HUES64 (cell line): ENCODE data around the gene ADAMTS9.

Experiments used
- H3K27ac ChIP-seq: 2 replicates; pipeline ENCODE4 v1.7.0; 2013; ENCODE audit warnings: low read depth, low read length, inconsistent platforms
- H3K27me3 ChIP-seq: 2 replicates; pipeline ENCODE4 v1.6.1; 2013; ENCODE audit warnings: mild to moderate bottlenecking, low read length; ENCODE audit not compliant: insufficient read depth
- H3K36me3 ChIP-seq: 2 replicates; pipeline ENCODE4 v1.6.1; 2013; ENCODE audit warnings: mild to moderate bottlenecking, low read length; ENCODE audit not compliant: insufficient read depth
- H3K4me1 ChIP-seq: 2 replicates; pipeline ENCODE4 v1.6.1; 2013; ENCODE audit warnings: mild to moderate bottlenecking, low read length, moderate library complexity; ENCODE audit not compliant: insufficient read depth
- H3K4me3 ChIP-seq: 2 replicates; pipeline ENCODE4 v1.5.1; 2013; ENCODE audit warnings: mild to moderate bottlenecking, low read length, moderate library complexity
- H3K9ac ChIP-seq: 2 replicates; pipeline ENCODE4 v1.6.1; 2013; ENCODE audit warnings: mild to moderate bottlenecking, low read depth, low read length
- H3K9me3 ChIP-seq: 2 replicates; pipeline ENCODE4 v1.6.1; 2013; ENCODE audit warnings: low read depth, low read length; ENCODE audit not compliant: insufficient read depth
- WGBS: fragments of 150-250, 120-280 bp; methylation state at CpG from one replicate; pipeline ENCODE4 v1.1.7; 2013; ENCODE audit warnings: missing lambda C conversion rate; 5-methylcytosine and 5-hydroxymethylcytosine counted together

ADAMTS9 gene

GRCh38 chr3:64575211-64575844 lies 112.5 kb downstream of the ADAMTS9 start:
- no peak overlapping the region for H3K27ac ChIP-seq

GRCh38 chr3:64574194-64574593 lies 113.6 kb downstream of the ADAMTS9 start:
- WGBS = 93% methylated on average over 2 of the region's 2 CpGs
- Histone ChIP-seq H3K4me3 (no peak overlapping the region), H3K27me3 (no peaks in the 10 kb centered on the region)

More at GRCh38 chr3:64575211-64575844, 112.5 kb downstream of the ADAMTS9 start:
- Histone ChIP-seq H3K4me1 (peaks cover 8% of the 10 kb centered on the region; the same call in 1 of the 2 replicates), H3K9me3 (no peaks in the 10 kb centered on the region), H3K9ac (no peak overlapping the region), H3K4me3 (no peak overlapping the region), H3K36me3 (no peaks in the 10 kb centered on the region), H3K27me3 (no peaks in the 10 kb centered on the region)
- no CpG with 5 or more reads among the region's 2 CpGs for WGBS

GRCh38 chr3:64571982-64572381 lies 115.8 kb downstream of the ADAMTS9 start:
- no peak overlapping the region for H3K9ac ChIP-seq
- WGBS = 72% methylated on average over 1 of the region's 1 CpG
- H3K4me3 ChIP-seq = no peak overlapping the region
- H3K36me3 ChIP-seq = no peaks in the 10 kb centered on the region
- H3K27me3 ChIP-seq = no peaks in the 10 kb centered on the region
- H3K27ac ChIP-seq = no peak overlapping the region
- peaks cover 8% of the 10 kb centered on the region; the same call in 1 of the 2 replicates for H3K4me1 ChIP-seq
- no peaks in the 10 kb centered on the region for H3K9me3 ChIP-seq

More at GRCh38 chr3:64574194-64574593, 113.6 kb downstream of the ADAMTS9 start:
- Histone ChIP-seq H3K27ac (no peak overlapping the region), H3K36me3 (no peaks in the 10 kb centered on the region), H3K9me3 (no peaks in the 10 kb centered on the region), H3K9ac (no peak overlapping the region), H3K4me1 (peaks cover 8% of the 10 kb centered on the region; the same call in 1 of the 2 replicates)

- Histone ChIP-seq H3K4me1 (no peaks in the 10 kb centered on the region), H3K36me3 (no peaks in the 10 kb centered on the region)
- WGBS = 91% methylated on average over 4 of the region's 5 CpGs
These were observed 118.8 kb downstream of the ADAMTS9 start for GRCh38 chr3:64568895-64569517.

GRCh38 chr3:64566859-64567258 lies 120.9 kb downstream of the ADAMTS9 start:
- no peak overlapping the region for H3K27ac ChIP-seq
- no peak overlapping the region for H3K4me3 ChIP-seq
- no peaks in the 10 kb centered on the region for H3K27me3 ChIP-seq
- no peaks in the 10 kb centered on the region for H3K36me3 ChIP-seq
- no peak overlapping the region for H3K9ac ChIP-seq
- no peaks in the 10 kb centered on the region for H3K4me1 ChIP-seq
- H3K9me3 ChIP-seq = no peaks in the 10 kb centered on the region
- 98% methylated on average over 3 of the region's 3 CpGs for WGBS

More at GRCh38 chr3:64568895-64569517, 118.8 kb downstream of the ADAMTS9 start:
- no peaks in the 10 kb centered on the region for H3K9me3 ChIP-seq
- H3K4me3 ChIP-seq = no peak overlapping the region
- no peak overlapping the region for H3K9ac ChIP-seq
- H3K27ac ChIP-seq = no peak overlapping the region
- no peaks in the 10 kb centered on the region for H3K27me3 ChIP-seq

- Histone ChIP-seq H3K9me3 (no peaks in the 10 kb centered on the region), H3K36me3 (no peaks in the 10 kb centered on the region), H3K4me3 (no peak overlapping the region), H3K9ac (no peak overlapping the region), H3K27me3 (no peaks in the 10 kb centered on the region), H3K4me1 (no peaks in the 10 kb centered on the region; the same call in 1 of the 2 replicates), H3K27ac (no peak overlapping the region)
- 77% methylated on average over 3 of the region's 3 CpGs for whole genome bisulfite sequencing
These were observed 124.0 kb downstream of the ADAMTS9 start for GRCh38 chr3:64563751-64564150.

- Histone ChIP-seq H3K4me1 (no peaks in the 10 kb centered on the region; the same call in 1 of the 2 replicates), H3K27ac (no peak overlapping the region)
- 100% methylated on average over 2 of the region's 2 CpGs for WGBS
These were observed 125.9 kb downstream of the ADAMTS9 start for GRCh38 chr3:64561868-64562267.

GRCh38 chr3:64561325-64561843 lies 126.4 kb downstream of the ADAMTS9 start:
- H3K27me3 ChIP-seq = no peaks in the 10 kb centered on the region
- H3K4me1 ChIP-seq = no peaks in the 10 kb centered on the region; the same call in 1 of the 2 replicates
- H3K9me3 ChIP-seq = no peaks in the 10 kb centered on the region
- 95% methylated on average over 22 of the region's 22 CpGs for WGBS
- H3K9ac ChIP-seq = no peak overlapping the region
- H3K36me3 ChIP-seq = no peaks in the 10 kb centered on the region
- no peak overlapping the region for H3K27ac ChIP-seq
- no peak overlapping the region for H3K4me3 ChIP-seq

More at GRCh38 chr3:64561868-64562267, 125.9 kb downstream of the ADAMTS9 start:
- H3K9ac ChIP-seq = no peak overlapping the region
- no peaks in the 10 kb centered on the region for H3K9me3 ChIP-seq
- H3K36me3 ChIP-seq = no peaks in the 10 kb centered on the region
- no peak overlapping the region for H3K4me3 ChIP-seq
- H3K27me3 ChIP-seq = no peaks in the 10 kb centered on the region

GRCh38 chr3:64560791-64561190 lies 127.0 kb downstream of the ADAMTS9 start:
- WGBS = 96% methylated on average over 2 of the region's 2 CpGs
- Histone ChIP-seq H3K4me1 (no peaks in the 10 kb centered on the region; the same call in 1 of the 2 replicates), H3K4me3 (no peak overlapping the region), H3K27ac (no peak overlapping the region), H3K9me3 (no peaks in the 10 kb centered on the region), H3K36me3 (no peaks in the 10 kb centered on the region), H3K9ac (no peak overlapping the region), H3K27me3 (no peaks in the 10 kb centered on the region)

- Histone ChIP-seq H3K9ac (no peak overlapping the region), H3K9me3 (no peaks in the 10 kb centered on the region)
- WGBS = 92% methylated on average over 7 of the region's 7 CpGs
These were observed 128.2 kb downstream of the ADAMTS9 start for GRCh38 chr3:64559588-64559987.

GRCh38 chr3:64556046-64556445 lies 131.8 kb downstream of the ADAMTS9 start:
- no peak overlapping the region for H3K9ac ChIP-seq
- 98% methylated on average over 3 of the region's 3 CpGs for WGBS
- H3K36me3 ChIP-seq = no peaks in the 10 kb centered on the region
- H3K9me3 ChIP-seq = no peaks in the 10 kb centered on the region
- H3K4me1 ChIP-seq = peaks cover 6% of the 10 kb centered on the region; the same call in 1 of the 2 replicates
- H3K4me3 ChIP-seq = no peak overlapping the region
- no peaks in the 10 kb centered on the region for H3K27me3 ChIP-seq
- H3K27ac ChIP-seq = no peak overlapping the region

More at GRCh38 chr3:64559588-64559987, 128.2 kb downstream of the ADAMTS9 start:
- no peaks in the 10 kb centered on the region for H3K27me3 ChIP-seq
- H3K4me1 ChIP-seq = peaks cover under 1% of the 10 kb centered on the region; the same call in 1 of the 2 replicates
- H3K4me3 ChIP-seq = no peak overlapping the region
- no peak overlapping the region for H3K27ac ChIP-seq
- no peaks in the 10 kb centered on the region for H3K36me3 ChIP-seq
